ENCODE results near the gene CCR8. TPM values are rescaled to one million over a fixed set of nuclear protein-coding genes. Genes with fewer than 3 reads are reported as not detected.

The CCR8 gene
- total RNA-seq, 1 donor from 2014 or later: not detected

DNA sequence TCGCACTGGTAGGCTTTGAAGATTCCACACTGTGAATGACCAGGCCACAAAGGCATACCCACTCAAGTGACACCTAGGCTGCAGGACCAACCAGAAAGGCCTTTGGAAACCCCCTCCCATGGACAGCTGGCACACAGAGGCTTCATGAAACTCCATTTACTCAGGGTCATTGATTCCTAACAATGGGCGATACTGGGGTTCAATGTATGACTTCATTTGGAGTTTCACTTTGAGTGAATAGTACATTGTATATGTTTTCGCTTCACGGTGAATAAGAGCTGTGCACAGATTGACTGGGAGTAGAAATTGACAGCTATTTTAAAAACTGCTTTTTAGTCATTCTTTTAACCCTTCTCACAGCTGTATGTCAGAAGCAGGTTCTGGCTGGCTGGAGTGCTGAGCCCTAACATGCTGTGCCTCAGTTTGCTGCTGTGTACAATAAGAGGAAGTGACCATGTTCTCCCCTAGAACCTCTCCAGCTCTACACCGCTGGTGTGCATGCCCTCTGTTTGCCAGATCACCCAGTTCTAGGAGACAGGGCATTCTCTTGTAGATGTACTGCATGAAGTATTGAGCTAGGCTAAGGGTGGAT, 34.2 kb upstream of the CCR8 start:
- H3K36me3 Mint-ChIP-seq (ENCODE audit: unreplicated experiment): peaks cover 15% of the 10 kb centered on the region
- no peak for DNase-seq
- peaks cover 8% of the 10 kb centered on the region for H3K9me3 Mint-ChIP-seq (ENCODE audit: unreplicated experiment)
- no peaks in the 10 kb centered on the region for H3K4me1 Mint-ChIP-seq (ENCODE audit: low read depth, unreplicated experiment)
- TF ChIP-seq, protein P1, sequence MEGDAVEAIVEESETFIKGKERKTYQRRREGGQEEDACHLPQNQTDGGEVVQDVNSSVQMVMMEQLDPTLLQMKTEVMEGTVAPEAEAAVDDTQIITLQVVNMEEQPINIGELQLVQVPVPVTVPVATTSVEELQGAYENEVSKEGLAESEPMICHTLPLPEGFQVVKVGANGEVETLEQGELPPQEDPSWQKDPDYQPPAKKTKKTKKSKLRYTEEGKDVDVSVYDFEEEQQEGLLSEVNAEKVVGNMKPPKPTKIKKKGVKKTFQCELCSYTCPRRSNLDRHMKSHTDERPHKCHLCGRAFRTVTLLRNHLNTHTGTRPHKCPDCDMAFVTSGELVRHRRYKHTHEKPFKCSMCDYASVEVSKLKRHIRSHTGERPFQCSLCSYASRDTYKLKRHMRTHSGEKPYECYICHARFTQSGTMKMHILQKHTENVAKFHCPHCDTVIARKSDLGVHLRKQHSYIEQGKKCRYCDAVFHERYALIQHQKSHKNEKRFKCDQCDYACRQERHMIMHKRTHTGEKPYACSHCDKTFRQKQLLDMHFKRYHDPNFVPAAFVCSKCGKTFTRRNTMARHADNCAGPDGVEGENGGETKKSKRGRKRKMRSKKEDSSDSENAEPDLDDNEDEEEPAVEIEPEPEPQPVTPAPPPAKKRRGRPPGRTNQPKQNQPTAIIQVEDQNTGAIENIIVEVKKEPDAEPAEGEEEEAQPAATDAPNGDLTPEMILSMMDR (IDR thresholded peaks at IDR 0.05; ENCODE audit: partially characterized antibody, unreplicated experiment): no peak
- no peak overlapping the region for H3K27ac Mint-ChIP-seq (ENCODE audit: unreplicated experiment)
- peaks cover 1% of the 10 kb centered on the region for H3K27me3 Mint-ChIP-seq (ENCODE audit: unreplicated experiment)
- no peak overlapping the region for H3K4me3 Mint-ChIP-seq (ENCODE audit: unreplicated experiment)

DNA sequence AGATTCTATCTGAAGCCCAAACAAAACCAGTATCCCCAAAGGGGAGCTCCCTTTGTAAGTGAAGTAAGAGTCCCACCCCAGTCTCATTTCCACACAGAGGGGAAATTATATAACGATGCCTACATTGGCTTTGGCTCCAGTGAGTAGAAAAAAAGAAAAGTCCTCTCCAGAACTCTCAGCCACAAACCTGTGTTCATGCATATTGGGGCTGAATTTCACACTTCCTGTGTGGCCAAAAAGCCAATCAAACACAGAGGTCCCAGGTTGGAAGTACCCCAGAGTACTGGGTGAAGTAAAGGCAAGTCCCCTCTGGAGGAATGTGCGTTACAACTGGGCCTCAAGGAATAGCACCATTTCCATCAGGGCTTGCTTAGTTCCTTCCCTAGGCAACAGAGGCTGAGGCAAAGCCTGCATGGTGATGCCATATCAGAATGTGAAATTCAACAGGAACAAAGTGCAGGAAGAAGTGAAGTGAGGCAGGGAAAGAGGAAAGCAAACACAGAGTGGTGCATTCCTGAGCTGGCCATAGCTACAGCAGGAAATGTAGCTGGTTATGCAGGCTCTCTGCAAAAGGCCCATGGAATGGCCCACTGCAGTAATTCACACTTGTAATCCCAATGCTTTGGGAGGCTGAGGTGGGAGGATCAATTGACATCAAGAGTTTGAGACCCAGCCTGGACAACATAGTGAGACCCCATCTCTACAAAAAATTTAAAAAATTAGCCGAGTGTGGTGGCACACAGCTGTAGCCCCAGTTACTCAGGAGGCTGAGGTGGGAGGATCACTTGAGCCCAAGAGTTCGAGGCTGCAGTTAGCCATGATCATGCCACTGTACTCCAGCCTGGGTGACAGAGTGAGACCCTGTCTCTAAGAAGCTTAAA, 33.1 kb upstream of the CCR8 start:
- no peaks in the 10 kb centered on the region for H3K4me1 Mint-ChIP-seq (ENCODE audit: low read depth, unreplicated experiment)
- TF ChIP-seq, protein P1 (IDR thresholded peaks at IDR 0.05; ENCODE audit: partially characterized antibody, unreplicated experiment): no peak

DNA sequence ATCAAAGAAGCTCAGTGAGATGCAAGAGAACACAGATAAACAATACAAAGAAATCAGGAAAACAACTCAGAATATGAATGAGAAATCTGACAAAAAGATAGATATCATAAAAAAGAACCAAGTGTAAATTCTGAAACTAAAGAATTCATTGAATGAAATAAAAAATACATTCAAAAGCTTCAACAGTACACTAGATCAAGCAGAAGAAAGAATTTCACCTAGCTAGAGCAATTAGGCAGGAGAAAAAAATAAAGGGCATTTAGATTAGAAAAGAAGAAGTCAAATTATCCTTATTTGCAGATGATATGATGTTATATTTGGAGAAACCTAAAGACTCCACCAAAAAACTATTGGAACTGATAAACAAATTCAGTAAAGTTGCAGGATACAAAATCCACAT, 30.2 kb upstream of the CCR8 start:
- Mint-ChIP-seq H3K36me3 (ENCODE audit: unreplicated experiment) (peaks cover 30% of the 10 kb centered on the region), H3K4me1 (ENCODE audit: low read depth, unreplicated experiment) (no peaks in the 10 kb centered on the region), H3K9me3 (ENCODE audit: unreplicated experiment) (peaks cover 11% of the 10 kb centered on the region), H3K27me3 (ENCODE audit: unreplicated experiment) (peaks cover 3% of the 10 kb centered on the region), H3K27ac (ENCODE audit: unreplicated experiment) (no peak overlapping the region), H3K4me3 (ENCODE audit: unreplicated experiment) (no peak overlapping the region)
- DNase-seq: no peak
- TF ChIP-seq, protein P1 (IDR thresholded peaks at IDR 0.05; ENCODE audit: partially characterized antibody, unreplicated experiment): no peak

More for the DNA sequence above, 33.1 kb upstream of the CCR8 start:
- H3K36me3 Mint-ChIP-seq (ENCODE audit: unreplicated experiment): peaks cover 25% of the 10 kb centered on the region
- H3K27ac Mint-ChIP-seq (ENCODE audit: unreplicated experiment): no peak overlapping the region
- peaks cover 1% of the 10 kb centered on the region for H3K27me3 Mint-ChIP-seq (ENCODE audit: unreplicated experiment)
- H3K4me3 Mint-ChIP-seq (ENCODE audit: unreplicated experiment): no peak overlapping the region
- DNase-seq: no peak
- peaks cover 8% of the 10 kb centered on the region for H3K9me3 Mint-ChIP-seq (ENCODE audit: unreplicated experiment)

DNA sequence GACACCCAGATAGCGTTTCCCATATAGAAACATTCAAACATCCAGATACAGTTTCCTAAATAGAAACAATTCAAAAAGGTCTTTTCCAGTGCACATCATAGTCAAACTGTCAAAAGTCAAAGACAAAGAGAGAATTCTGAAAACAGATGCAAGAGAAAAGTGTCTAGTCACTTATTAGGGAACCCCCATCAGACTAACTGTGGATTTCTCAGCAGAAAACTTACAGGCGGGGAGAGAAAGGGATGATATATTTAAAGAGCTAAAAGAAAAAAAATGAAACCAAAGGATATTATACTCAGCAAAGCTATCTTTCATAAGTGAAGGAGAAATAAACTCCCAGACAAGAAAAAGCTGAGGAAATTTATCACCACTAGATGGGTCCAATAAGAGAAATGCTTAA, 27.3 kb upstream of the CCR8 start:
- TF ChIP-seq, protein P1 (IDR thresholded peaks at IDR 0.05; ENCODE audit: partially characterized antibody, unreplicated experiment): no peak
- no peak overlapping the region for H3K27ac Mint-ChIP-seq (ENCODE audit: unreplicated experiment)

DNA sequence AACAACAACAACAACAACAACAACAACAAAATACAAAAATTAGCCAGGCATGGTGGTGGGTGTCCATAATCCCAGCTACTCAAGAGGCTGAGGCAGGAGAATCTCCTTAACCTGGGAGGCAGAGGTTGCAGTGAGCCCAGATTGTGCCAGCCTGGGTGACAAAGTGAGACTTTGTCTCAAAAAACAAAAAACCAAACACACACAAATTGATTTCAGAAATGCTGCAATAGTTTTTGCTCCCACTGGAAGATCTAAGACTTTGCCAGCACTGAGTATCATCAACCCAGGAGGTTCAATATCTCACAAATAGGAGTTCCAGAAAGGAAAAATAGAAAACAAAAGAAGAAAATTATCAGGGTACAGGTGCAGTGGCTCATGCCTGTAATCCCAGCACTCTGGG, 16.2 kb upstream of the CCR8 start:
- H3K27me3 Mint-ChIP-seq (ENCODE audit: unreplicated experiment): no peaks in the 10 kb centered on the region
- H3K4me1 Mint-ChIP-seq (ENCODE audit: low read depth, unreplicated experiment): no peaks in the 10 kb centered on the region
- TF ChIP-seq, protein P1 (IDR thresholded peaks at IDR 0.05; ENCODE audit: partially characterized antibody, unreplicated experiment): no peak
- H3K36me3 Mint-ChIP-seq (ENCODE audit: unreplicated experiment): peaks cover 10% of the 10 kb centered on the region
- H3K9me3 Mint-ChIP-seq (ENCODE audit: unreplicated experiment): peaks cover 6% of the 10 kb centered on the region
- H3K4me3 Mint-ChIP-seq (ENCODE audit: unreplicated experiment): no peak overlapping the region
- no peak for DNase-seq
- H3K27ac Mint-ChIP-seq (ENCODE audit: unreplicated experiment): no peak overlapping the region

More for the DNA sequence above, 27.3 kb upstream of the CCR8 start:
- no peaks in the 10 kb centered on the region for H3K4me1 Mint-ChIP-seq (ENCODE audit: low read depth, unreplicated experiment)
- no peak overlapping the region for H3K4me3 Mint-ChIP-seq (ENCODE audit: unreplicated experiment)
- H3K36me3 Mint-ChIP-seq (ENCODE audit: unreplicated experiment): peaks cover 30% of the 10 kb centered on the region
- peaks cover 2% of the 10 kb centered on the region for H3K27me3 Mint-ChIP-seq (ENCODE audit: unreplicated experiment)
- H3K9me3 Mint-ChIP-seq (ENCODE audit: unreplicated experiment): peaks cover 12% of the 10 kb centered on the region
- no peak for DNase-seq

All from glutamatergic neuron (in vitro differentiated cells).